K562 (cell line): ENCODE measurements around the gene TBC1D20. TPM values are rescaled to one million over a fixed set of nuclear protein-coding genes. Genes with fewer than 3 reads are reported as not detected.
"Not testable (repeated sequence)": the region's sequence is repeated elsewhere in the genome, so short reads cannot be mapped to it uniquely, and the experiment has no call there.

Source experiments
- ATAC-seq: fragments of 200-7000 bp; cut with Tn5 transposase; 3 replicates; pipeline ENCODE4 v1.9.1; 2020; ENCODE audit warnings: moderate library complexity
- BruUV-seq: library from RNA; stranded (reverse); fragments of 400-500 nt; replicated peaks from 2 replicates; lab custom pipeline; 2021; lab: Mats Ljungman, UMichigan
- CTCF ChIA-PET: fragments of 300-600 bp; formaldehyde crosslinking; extraction: SDS; loops from one replicate; lab custom pipeline; 2021; ENCODE audit warnings: low intra/inter-chr PET ratio; lab: Yijun Ruan, JAX
- POLR2A ChIA-PET: fragments of 300-600, 350-650 bp; sonication (Branson Sonifier 250); formaldehyde crosslinking; extraction: SDS; loops from one replicate; lab custom pipeline; 2021; ENCODE audit warnings: antibody characterized with exemption, inconsistent platforms; lab: Yijun Ruan, JAX
- DNase-seq, 4 experiments: peaks; one replicate each; pipeline versions ENCODE4 v3.0.0 to v3.0.0-alpha.2; 2011 to 2018; ENCODE audit warnings: low spot score in 3 of 4, mixed read lengths in 3 of 4; ENCODE audit errors: extremely low read depth in 1 of 4
- FAIRE-seq: peaks from 2 replicates; lab custom pipeline; 2011; peaks lifted over from hg19 to GRCh38; lab: Jason Lieb, UNC
- H2AFZ ChIP-seq: 2 replicates; pipeline ENCODE4 v1.6.0; 2011; ENCODE audit warnings: low read depth, low read length, control low read depth, inconsistent platforms
- H3K27ac ChIP-seq: fragments of 200-600 bp; 3 replicates; pipeline ENCODE4 v1.8.0; 2011; ENCODE audit warnings: low read depth, mild to moderate bottlenecking, control low read depth, inconsistent platforms, low read length, moderate library complexity, mixed read lengths; ENCODE audit errors: extremely low read depth
- H3K27me3 ChIP-seq, 2 experiments: fragments of 300-600 bp in 1 of 2; 2 replicates in 1 of 2; 3 replicates in 1 of 2; pipeline versions ENCODE4 v1.6.0 to v1.8.0; 2011; ENCODE audit warnings: inconsistent platforms in 2 of 2, low read length in 2 of 2, mild to moderate bottlenecking in 1 of 2, mixed read lengths in 1 of 2, moderate library complexity in 1 of 2; ENCODE audit not compliant: control insufficient read depth in 2 of 2, insufficient read depth in 2 of 2
- H3K36me3 ChIP-seq: fragments of 300-600 bp; 3 replicates; pipeline ENCODE4 v1.8.0; 2011; ENCODE audit warnings: mild to moderate bottlenecking, low read length, inconsistent platforms; ENCODE audit not compliant: control insufficient read depth, insufficient read depth
- H3K4me1 ChIP-seq, 2 experiments: fragments of 200-600 bp in 1 of 2; replicated peaks in 1 of 2; 2 replicates in 1 of 2; 3 replicates in 1 of 2; pipeline versions ENCODE4 v1.5.1 to v1.8.0; 2011; ENCODE audit warnings: inconsistent platforms in 2 of 2, low read length in 2 of 2, mild to moderate bottlenecking in 1 of 2, mixed read lengths in 1 of 2, moderate library complexity in 1 of 2; ENCODE audit not compliant: control insufficient read depth in 2 of 2, insufficient read depth in 2 of 2
- H3K4me2 ChIP-seq: 2 replicates; pipeline ENCODE4 v1.6.1; 2011; ENCODE audit warnings: low read length, control low read depth, inconsistent platforms, mixed read lengths; ENCODE audit not compliant: insufficient read depth
- H3K4me3 ChIP-seq: fragments of 200-600 bp; sonication (generic), shearing (Covaris generic); 2 replicates; pipeline ENCODE4 v1.5.1; 2016; ENCODE audit warnings: control low read depth, inconsistent platforms
- H3K79me2 ChIP-seq: fragments of 200-600 bp; 3 replicates; pipeline ENCODE4 v1.8.0; 2011; ENCODE audit warnings: low read length, inconsistent platforms; ENCODE audit not compliant: control insufficient read depth, insufficient read depth
- H3K9ac ChIP-seq, 2 experiments: 2 replicates each; pipeline versions ENCODE4 v1.6.0 to v1.6.1; 2011; ENCODE audit warnings: low read depth in 2 of 2, low read length in 2 of 2, control low read depth in 1 of 2, inconsistent platforms in 1 of 2, mild to moderate bottlenecking in 1 of 2, mixed read lengths in 1 of 2; ENCODE audit not compliant: insufficient read depth in 1 of 2
- H3K9me1 ChIP-seq: one replicate; pipeline ENCODE4 v1.6.0; 2011; ENCODE audit warnings: inconsistent platforms, mild to moderate bottlenecking, low read length, moderate library complexity; ENCODE audit not compliant: control insufficient read depth, insufficient read depth
- H3K9me3 ChIP-seq: replicated peaks from 2 replicates; pipeline ENCODE4 v1.5.1; 2011; ENCODE audit warnings: low read depth, low read length, inconsistent platforms; ENCODE audit not compliant: control insufficient read depth, insufficient read depth
- H4K20me1 ChIP-seq: replicated peaks from 2 replicates; pipeline ENCODE4 v1.6.1; 2011; ENCODE audit warnings: low read length, inconsistent platforms, mixed read lengths; ENCODE audit not compliant: control insufficient read depth, insufficient read depth
- CBX1 ChIP-seq: sonication (generic); IDR thresholded peaks from 2 replicates; pipeline ENCODE4 v1.6.1; 2016; ENCODE audit warnings: antibody characterized with exemption, low read depth, mild to moderate bottlenecking
- CBX3 ChIP-seq, 2 experiments: IDR thresholded peaks; 1 replicate in 1 of 2; 2 replicates in 1 of 2; pipeline ENCODE4 v1.6.1; 2012; ENCODE audit warnings: inconsistent platforms in 2 of 2, low read length in 2 of 2, borderline replicate concordance in 1 of 2, control low read depth in 1 of 2
- CCNT2 ChIP-seq: IDR thresholded peaks from 2 replicates; pipeline ENCODE4 v1.6.1; 2011; ENCODE audit warnings: borderline replicate concordance, low read depth, mild to moderate bottlenecking, moderate library complexity, mixed read lengths, low read length; ENCODE audit not compliant: insufficient read length; ENCODE audit errors: extremely low read depth
- HNRNPL ChIP-seq: fragments of 200-400 bp; formaldehyde crosslinking; IDR thresholded peaks from 2 replicates; pipeline ENCODE4 v1.6.1; 2017; ENCODE audit warnings: low read depth, mild to moderate bottlenecking, low read length
- HNRNPUL1 ChIP-seq: fragments of 200-400 bp; formaldehyde crosslinking; IDR thresholded peaks from 2 replicates; pipeline ENCODE4 v1.6.1; 2017; ENCODE audit warnings: low read length
- MXI1 ChIP-seq: IDR thresholded peaks from 2 replicates; pipeline ENCODE4 v1.6.1; 2011; ENCODE audit warnings: low read depth, mild to moderate bottlenecking, improper control_type of control experiment, low read length
- NFRKB ChIP-seq: fragments of 450-650 bp; IDR thresholded peaks from 2 replicates; pipeline ENCODE4 v1.6.1; 2016; ENCODE audit warnings: low read depth
- POLR2G ChIP-seq: fragments of 200-400 bp; formaldehyde crosslinking; IDR thresholded peaks from 2 replicates; pipeline ENCODE4 v1.6.1; 2017; ENCODE audit warnings: low read depth, mild to moderate bottlenecking, antibody characterized with exemption, low read length, moderate library complexity
- RBFOX2 ChIP-seq: fragments of 200-400 bp; formaldehyde crosslinking; IDR thresholded peaks from 2 replicates; pipeline ENCODE4 v1.6.1; 2017; ENCODE audit warnings: low read depth, mild to moderate bottlenecking, low read length, moderate library complexity
- SRSF3 ChIP-seq: fragments of 200-400 bp; formaldehyde crosslinking; IDR thresholded peaks from 2 replicates; pipeline ENCODE4 v1.6.1; 2016; ENCODE audit warnings: mild to moderate bottlenecking, low read length, moderate library complexity; ENCODE audit not compliant: insufficient read depth
- WGBS: fragments of 100-300 bp; shearing (Covaris generic); methylation state at CpG from one replicate; pipeline ENCODE4 v1.1.6; 2016; ENCODE audit warnings: low coverage, mixed read lengths; ENCODE audit not compliant: insufficient coverage; ENCODE audit errors: missing lambda C conversion rate; 5-methylcytosine and 5-hydroxymethylcytosine counted together
- in situ Hi-C: fragments of 300-500 bp; cut with MboI; formaldehyde crosslinking; loops from 4 replicates; pipeline ENCODE4 v1.15.0; 2018; ENCODE audit warnings: inconsistent platforms, mixed read lengths
- intact Hi-C: fragments of 100-400 bp; cut with micrococcal nuclease; formaldehyde crosslinking; loops from 2 replicates; pipeline ENCODE4 v1.14.2; 2022
- polyA plus RNA-seq, 8 experiments: library from polyadenylated mRNA; depleted of rRNA in 4 of 8; stranded (reverse) in 5 of 8; unstranded in 3 of 8; fragments of >200 nt; fragmentation: Nextera tagmentation in 2 of 8; fragmentation: Illumina TruSeq in 1 of 8; extraction: Ambion mirVana in 2 of 8; extraction: Trizol in 1 of 8; gene quantifications; 2 replicates each; pipeline versions ENCODE4 v1.2.1 to v1.2.3, GENCODE V29; 2011 to 2014; ENCODE audit warnings: inconsistent platforms in 1 of 8, missing spikeins in 1 of 8
- total RNA-seq, 7 experiments: library from RNA; depleted of rRNA in 6 of 7; stranded (reverse); fragments of >200 nt in 6 of 7; fragmentation: Illumina TruSeq in 2 of 7; extraction: Trizol in 2 of 7; gene quantifications; 2 replicates each; pipeline versions ENCODE4 v1.2.1 to v1.2.3, GENCODE V29; 2011 to 2021; ENCODE audit warnings: low replicate concordance in 1 of 7
- TF ChIP-seq, protein P1 (sequence below): IDR thresholded peaks from 2 replicates; pipeline ENCODE4 v1.6.1; 2011; ENCODE audit not compliant: insufficient read length; ENCODE audit errors: extremely low read depth
- TF ChIP-seq, protein P2 (sequence below): fragments of 250-450 bp; sonication (Bioruptor Pico); IDR thresholded peaks from 2 replicates; pipeline ENCODE4 v1.4.0; 2020

Gene TBC1D20
- total and polyA plus RNA-seq, 9 of the 15 experiments (the other 6 are each of a cell fraction or from before 2014, with no cell fraction given), result 7.0 to 25.3 (median 15.1) TPM

- POLR2A ChIA-PET, result interaction anchor here (0.7 to 0.8 kb wide), 2 partner anchors 31 to 126 kb away, joined by 3 to 4 read pairs; no protein-coding TSS in a partner anchor
- FAIRE-seq, H3K4me1 ChIP-seq, H3K27me3 ChIP-seq, DNase-seq, CTCF ChIA-PET, H3K9ac ChIP-seq, H3K4me3 ChIP-seq, in situ Hi-C loops, H3K9me1 ChIP-seq, H3K4me2 ChIP-seq, H4K20me1 ChIP-seq, intact Hi-C loops, H3K9me3 ChIP-seq, H2AFZ ChIP-seq, H3K27ac ChIP-seq, ATAC-seq, BruUV-seq: not testable (repeated sequence)
- 96% methylated on average over 3 of the region's 6 CpGs for WGBS
- H3K79me2 ChIP-seq, result peaks cover 70% of the 10 kb centered on the region
- H3K36me3 ChIP-seq, result peaks cover 71% of the 10 kb centered on the region
Measured at GRCh38 chr20:508364-508787, 46.0 kb upstream of the TBC1D20 start.

DNA sequence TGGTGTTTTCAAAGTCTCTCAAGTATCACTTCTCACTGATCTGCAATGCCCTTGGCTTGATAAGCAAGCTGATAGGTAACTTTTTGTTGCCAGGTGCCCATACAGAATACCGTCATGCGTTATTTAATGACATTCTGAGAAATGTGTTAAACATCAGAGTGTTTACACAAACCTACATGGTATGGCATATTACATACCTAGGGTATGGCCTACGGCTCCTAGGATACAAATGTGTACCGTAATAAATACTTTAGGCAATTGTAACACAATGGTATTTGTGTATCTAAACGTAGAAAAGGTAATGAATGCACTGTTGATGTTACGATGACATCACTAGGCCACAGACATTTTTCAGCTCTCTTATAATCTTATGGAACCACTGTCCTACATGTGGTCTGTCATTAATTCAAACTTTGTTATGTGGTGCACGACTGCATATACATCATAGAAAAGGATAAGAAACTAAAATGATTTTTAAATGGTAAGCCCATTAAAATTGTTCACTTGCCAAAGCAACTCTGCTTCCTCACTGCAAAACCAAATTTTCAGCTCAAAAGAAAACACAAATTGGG, 45.5 kb upstream of the TBC1D20 start:
- in situ Hi-C loops (no loop called here), intact Hi-C loops (no loop called here)
- DNase-seq (no peak), ATAC-seq (no peak), FAIRE-seq (no peak)
- Histone ChIP-seq H3K27ac (no peak overlapping the region), H3K27me3 (no peaks in the 10 kb centered on the region), H3K79me2 (peaks cover 65% of the 10 kb centered on the region), H4K20me1 (no peaks in the 10 kb centered on the region; the same call in 1 of the 2 replicates), H3K9ac (no peak overlapping the region), H2AFZ (no peak overlapping the region), H3K9me3 (no peaks in the 10 kb centered on the region), H3K9me1 (no peaks in the 10 kb centered on the region), H3K36me3 (peaks cover 73% of the 10 kb centered on the region), H3K4me2 (no peak overlapping the region), H3K4me1 (peaks cover 0 to 3% of the 10 kb centered on the region in 2 experiments; a peak in 2 of 5 replicates), H3K4me3 (no peak overlapping the region)
- ChIA-PET CTCF (no interaction called here), POLR2A (no interaction called here)
- WGBS, result 100% methylated on average over 7 of the region's 7 CpGs
- BruUV-seq, result no TSS peak
- TF ChIP-seq CBX3 (IDR thresholded peaks at IDR 0.05; ENCODE audit: borderline replicate concordance in 1 of 2, low read length in 2 of 2) (no peak), CBX1 (no peak), MXI1 (no peak), SRSF3 (no peak), POLR2G (no peak), NFRKB (no peak), RBFOX2 (no peak), HNRNPUL1 (no peak), HNRNPL (no peak), CCNT2 (no peak)
- TF ChIP-seq, protein P1, sequence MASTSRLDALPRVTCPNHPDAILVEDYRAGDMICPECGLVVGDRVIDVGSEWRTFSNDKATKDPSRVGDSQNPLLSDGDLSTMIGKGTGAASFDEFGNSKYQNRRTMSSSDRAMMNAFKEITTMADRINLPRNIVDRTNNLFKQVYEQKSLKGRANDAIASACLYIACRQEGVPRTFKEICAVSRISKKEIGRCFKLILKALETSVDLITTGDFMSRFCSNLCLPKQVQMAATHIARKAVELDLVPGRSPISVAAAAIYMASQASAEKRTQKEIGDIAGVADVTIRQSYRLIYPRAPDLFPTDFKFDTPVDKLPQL, result no peak
- TF ChIP-seq, protein P2, sequence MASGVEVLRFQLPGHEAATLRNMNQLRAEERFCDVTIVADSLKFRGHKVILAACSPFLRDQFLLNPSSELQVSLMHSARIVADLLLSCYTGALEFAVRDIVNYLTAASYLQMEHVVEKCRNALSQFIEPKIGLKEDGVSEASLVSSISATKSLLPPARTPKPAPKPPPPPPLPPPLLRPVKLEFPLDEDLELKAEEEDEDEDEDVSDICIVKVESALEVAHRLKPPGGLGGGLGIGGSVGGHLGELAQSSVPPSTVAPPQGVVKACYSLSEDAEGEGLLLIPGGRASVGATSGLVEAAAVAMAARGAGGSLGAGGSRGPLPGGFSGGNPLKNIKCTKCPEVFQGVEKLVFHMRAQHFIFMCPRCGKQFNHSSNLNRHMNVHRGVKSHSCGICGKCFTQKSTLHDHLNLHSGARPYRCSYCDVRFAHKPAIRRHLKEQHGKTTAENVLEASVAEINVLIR (CRISPR knock-in tag), result no peak
